ENCODE data around the gene EIF2D.
"Not testable (repeated sequence)": the region's sequence is repeated elsewhere in the genome, so short reads cannot be mapped to it uniquely, and the experiment has no call there.

Gene EIF2D

GRCh38 chr1:206635080-206635977 lies 23.1 kb upstream of the EIF2D start, which contains the start of gene DYRK3:
Gene DYRK3, plus strand, starts transcription at chr1:206635536. Its CDS starts 168 bp downstream, at chr1:206635704.
- DNase-seq, result peak; percentile 72 to 91

GRCh38 chr1:206634365-206635079 lies 22.3 kb upstream of the EIF2D start:
- DNase-seq, result peak; percentile 76 to 90

GRCh38 chr1:206633708-206634121 lies 21.4 kb upstream of the EIF2D start:
- no peak for DNase-seq

- DNase-seq, result peak; percentile 93 to 97
Measured at GRCh38 chr1:206631085-206631509, 18.8 kb upstream of the EIF2D start.

- no peak for DNase-seq
Measured at GRCh38 chr1:206628916-206629315, 16.7 kb upstream of the EIF2D start.

GRCh38 chr1:206626396-206626795 lies 14.1 kb upstream of the EIF2D start:
- not testable (repeated sequence) for DNase-seq

- DNase-seq, result no peak
Measured at GRCh38 chr1:206609229-206609991, 2.9 kb downstream of the EIF2D start.

GRCh38 chr1:206608108-206608698 lies 4.1 kb downstream of the EIF2D start:
- peak in 1 of 2 experiments; percentile 38 for DNase-seq

- DNase-seq, result peak; percentile 10 to 46
Measured at GRCh38 chr1:206606867-206607266, 5.4 kb downstream of the EIF2D start.

- DNase-seq, result no peak
Measured at GRCh38 chr1:206604861-206605260, 7.4 kb downstream of the EIF2D start.

- DNase-seq, result no peak
Measured at GRCh38 chr1:206600527-206600926, 11.7 kb downstream of the EIF2D start.

- DNase-seq, result no peak
Measured at GRCh38 chr1:206596319-206596666, 16.0 kb downstream of the EIF2D start.

- DNase-seq, result no peak
Measured at GRCh38 chr1:206595581-206596318, 16.5 kb downstream of the EIF2D start.

GRCh38 chr1:206593351-206593925 lies 18.8 kb downstream of the EIF2D start:
- DNase-seq, result no peak

- DNase-seq, result no peak
Measured at GRCh38 chr1:206591696-206592095, 20.6 kb downstream of the EIF2D start.

- DNase-seq, result no peak
Measured at GRCh38 chr1:206591226-206591625, 21.0 kb downstream of the EIF2D start.

- no peak for DNase-seq
Measured at GRCh38 chr1:206590025-206590758, 22.1 kb downstream of the EIF2D start.

- DNase-seq, result no peak
Measured at GRCh38 chr1:206589206-206589605, 23.1 kb downstream of the EIF2D start.

GRCh38 chr1:206588492-206588891 lies 23.8 kb downstream of the EIF2D start:
- no peak for DNase-seq

GRCh38 chr1:206587904-206588303 lies 24.4 kb downstream of the EIF2D start:
- DNase-seq, result no peak

Data from NCI-H524 (cell line).